Keratinocyte (primary cell): ENCODE measurements around the gene PGC. TPM values are rescaled to one million over a fixed set of nuclear protein-coding genes. Genes with fewer than 3 reads are reported as not detected.

Experiments
- DNase-seq: peaks from one replicate; pipeline ENCODE4 v3.0.0-alpha.2; 2011; ENCODE audit warnings: low read depth, missing footprints, low spot score
- FAIRE-seq: peaks from 2 replicates; lab custom pipeline; 2011; peaks lifted over from hg19 to GRCh38; lab: Jason Lieb, UNC
- H2AFZ ChIP-seq: 2 replicates; pipeline ENCODE4 v1.6.0; 2012; ENCODE audit warnings: low read length, control low read depth, inconsistent platforms; ENCODE audit not compliant: control insufficient read depth
- H3K27ac ChIP-seq: 2 replicates; pipeline ENCODE4 v1.5.1; 2011; ENCODE audit warnings: low read length; ENCODE audit not compliant: control insufficient read depth, insufficient read depth
- H3K27me3 ChIP-seq: 3 replicates; pipeline ENCODE4 v1.6.0; 2011; ENCODE audit warnings: low read length; ENCODE audit not compliant: control insufficient read depth, insufficient read depth; ENCODE audit errors: extremely low read depth
- H3K36me3 ChIP-seq, 2 experiments: 2 replicates in 1 of 2; 3 replicates in 1 of 2; pipeline ENCODE4 v1.5.1; 2011; ENCODE audit warnings: low read length in 2 of 2, mild to moderate bottlenecking in 1 of 2; ENCODE audit not compliant: control insufficient read depth in 2 of 2, insufficient read depth in 2 of 2; ENCODE audit errors: extremely low read depth in 1 of 2
- H3K4me1 ChIP-seq: 3 replicates; pipeline ENCODE4 v1.5.1; 2011; ENCODE audit warnings: low read length; ENCODE audit not compliant: control insufficient read depth, insufficient read depth; ENCODE audit errors: extremely low read depth
- H3K4me2 ChIP-seq: 3 replicates; pipeline ENCODE4 v1.6.0; 2011; ENCODE audit warnings: low read depth, low read length; ENCODE audit not compliant: control insufficient read depth, insufficient read depth; ENCODE audit errors: extremely low read depth
- H3K4me3 ChIP-seq, 3 experiments: fragments of 200-600 bp in 1 of 3; sonication (generic) in 1 of 3; 2 replicates in 2 of 3; 3 replicates in 1 of 3; pipeline ENCODE4 v1.5.1; 2011 to 2016; ENCODE audit warnings: low read length in 3 of 3, mild to moderate bottlenecking in 3 of 3, control low read depth in 2 of 3, inconsistent platforms in 1 of 3, low read depth in 1 of 3, mixed read lengths in 1 of 3, mixed run types in 1 of 3, moderate library complexity in 1 of 3; ENCODE audit not compliant: control insufficient read depth in 2 of 3, insufficient read depth in 2 of 3; ENCODE audit errors: extremely low read depth in 1 of 3
- H3K79me2 ChIP-seq: 2 replicates; pipeline ENCODE4 v1.6.0; 2012; ENCODE audit warnings: low read length; ENCODE audit not compliant: control insufficient read depth, insufficient read depth
- H3K9ac ChIP-seq: 3 replicates; pipeline ENCODE4 v1.6.0; 2011; ENCODE audit warnings: low read length; ENCODE audit not compliant: control insufficient read depth, insufficient read depth; ENCODE audit errors: extremely low read depth
- H3K9me1 ChIP-seq: 3 replicates; pipeline ENCODE4 v1.6.0; 2011; ENCODE audit warnings: low read length; ENCODE audit not compliant: control insufficient read depth, insufficient read depth; ENCODE audit errors: extremely low read depth
- H3K9me3 ChIP-seq: 2 replicates; pipeline ENCODE4 v1.5.1; 2012; ENCODE audit warnings: low read depth, low read length; ENCODE audit not compliant: control insufficient read depth
- H4K20me1 ChIP-seq: 3 replicates; pipeline ENCODE4 v1.6.0; 2011; ENCODE audit warnings: low read length; ENCODE audit not compliant: control insufficient read depth, insufficient read depth; ENCODE audit errors: extremely low read depth
- CTCF ChIP-seq, 3 experiments: IDR thresholded peaks in 1 of 3; conservative IDR thresholded peaks in 1 of 3; optimal IDR thresholded peaks in 1 of 3; 2 replicates in 2 of 3; 3 replicates in 1 of 3; pipeline versions ENCODE3 to v1.5.1; 2011; ENCODE audit warnings: low read length in 3 of 3, mild to moderate bottlenecking in 3 of 3, moderate library complexity in 2 of 3, control low read depth in 1 of 3, inconsistent platforms in 1 of 3; ENCODE audit not compliant: insufficient read depth in 2 of 3; ENCODE audit errors: extremely low read depth in 1 of 3
- EZH2 ChIP-seq: IDR thresholded peaks from one replicate; pipeline ENCODE4 v1.6.1; 2012; ENCODE audit warnings: inconsistent platforms, mild to moderate bottlenecking, low read length, moderate library complexity
- dilution Hi-C: fragments of 300-500 bp; cut with MboI; formaldehyde crosslinking; loops from one replicate; pipeline ENCODE4 v1.7.0; 2020; ENCODE audit warnings: low sequenced_read_pairs; ENCODE audit not compliant: extremely low pct_ligation_motif_present
- polyA plus RNA-seq, 5 experiments: library from polyadenylated mRNA; depleted of rRNA in 3 of 5; stranded (reverse) in 3 of 5; stranded (forward) in 1 of 5; unstranded in 1 of 5; fragments of >200 nt; gene quantifications; 1 replicate in 1 of 5; 2 replicates in 3 of 5; 3 replicates in 1 of 5; pipeline versions ENCODE4 v1.2.1 to v1.2.3, GENCODE V29; 2011 to 2012; ENCODE audit warnings: missing spikeins in 2 of 5, low read depth in 1 of 5, low replicate concordance in 1 of 5

Gene PGC
- polyA plus RNA-seq, 1 donor (not counting 4 experiments of a cell fraction or from before 2014, with no cell fraction given) = not detected

- Histone ChIP-seq H3K9me3 (no peaks in the 10 kb centered on the region), H3K4me2 (peak overlapping the region; percentile 2), H3K4me1 (peaks cover 9% of the 10 kb centered on the region), H3K4me3 (no peak overlapping the region), H3K79me2 (no peaks in the 10 kb centered on the region), H3K9ac (no peak overlapping the region), H3K27me3 (no peaks in the 10 kb centered on the region), H3K27ac (no peak overlapping the region), H3K9me1 (no peaks in the 10 kb centered on the region), H2AFZ (no peak overlapping the region), H3K36me3 (peaks cover 0 to 2% of the 10 kb centered on the region in 2 experiments), H4K20me1 (no peaks in the 10 kb centered on the region)
- dilution Hi-C loops = no loop called here
- FAIRE-seq = no peak
- no peak for DNase-seq
- TF ChIP-seq EZH2 (no peak), CTCF (optimal IDR thresholded peaks at IDR 0.05 in 1 of 3, IDR thresholded peaks at IDR 0.05 in 1 of 3, conservative IDR thresholded peaks at IDR 0.05 in 1 of 3; ENCODE audit: extremely low read depth in 1 of 3, insufficient read depth in 2 of 3, low read length in 3 of 3) (no peak)
These were observed 53.6 kb downstream of the PGC start for GRCh38 chr6:41693281-41694240.

- H3K27me3 ChIP-seq = no peaks in the 10 kb centered on the region
- H3K79me2 ChIP-seq = no peaks in the 10 kb centered on the region
- peaks cover 0 to 2% of the 10 kb centered on the region in 2 experiments for H3K36me3 ChIP-seq
- H4K20me1 ChIP-seq = no peaks in the 10 kb centered on the region
- H3K9me1 ChIP-seq = no peaks in the 10 kb centered on the region
- H3K9me3 ChIP-seq = no peaks in the 10 kb centered on the region
- DNase-seq (no peak), FAIRE-seq (no peak)
- no peak overlapping the region for H2AFZ ChIP-seq
- no peak overlapping the region for H3K9ac ChIP-seq
- no peak overlapping the region for H3K4me3 ChIP-seq
- H3K27ac ChIP-seq = no peak overlapping the region
- peak overlapping the region; percentile 2 for H3K4me2 ChIP-seq
- H3K4me1 ChIP-seq = peaks cover 9% of the 10 kb centered on the region
- dilution Hi-C loops = no loop called here
- TF ChIP-seq EZH2 (no peak), CTCF (optimal IDR thresholded peaks at IDR 0.05 in 1 of 3, IDR thresholded peaks at IDR 0.05 in 1 of 3, conservative IDR thresholded peaks at IDR 0.05 in 1 of 3; ENCODE audit: extremely low read depth in 1 of 3, insufficient read depth in 2 of 3, low read length in 3 of 3) (no peak)
These were observed 54.5 kb downstream of the PGC start for GRCh38 chr6:41692730-41693129.
